GM18526 (cell line): ENCODE results near the gene FARS2.

Experiments
- POLR2A ChIP-seq: IDR thresholded peaks from 3 replicates; pipeline ENCODE4 v1.6.1; 2011; ENCODE audit not compliant: insufficient read length; ENCODE audit errors: extremely low read depth

The FARS2 gene

DNA sequence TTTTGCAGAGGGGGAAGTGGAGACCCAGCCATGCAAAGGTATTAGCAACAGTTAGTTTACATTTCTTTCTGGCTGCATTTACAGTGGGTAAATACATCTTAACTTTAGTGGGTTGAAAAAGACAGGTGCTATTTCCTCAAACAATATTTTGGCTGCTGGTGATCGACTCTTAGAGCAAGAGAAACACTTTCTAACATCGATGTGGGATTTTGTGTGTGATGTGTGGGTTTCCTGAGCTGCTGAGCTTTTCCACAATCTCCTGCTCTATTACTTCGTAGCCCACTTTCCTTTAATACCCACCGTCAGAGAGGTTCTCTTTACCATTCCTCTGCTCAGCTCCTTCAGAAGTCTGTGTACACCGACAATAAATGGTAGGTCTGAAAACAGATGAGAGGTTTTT lies 406.4 kb downstream of the FARS2 start:
- TF ChIP-seq POLR2A: no peak

DNA sequence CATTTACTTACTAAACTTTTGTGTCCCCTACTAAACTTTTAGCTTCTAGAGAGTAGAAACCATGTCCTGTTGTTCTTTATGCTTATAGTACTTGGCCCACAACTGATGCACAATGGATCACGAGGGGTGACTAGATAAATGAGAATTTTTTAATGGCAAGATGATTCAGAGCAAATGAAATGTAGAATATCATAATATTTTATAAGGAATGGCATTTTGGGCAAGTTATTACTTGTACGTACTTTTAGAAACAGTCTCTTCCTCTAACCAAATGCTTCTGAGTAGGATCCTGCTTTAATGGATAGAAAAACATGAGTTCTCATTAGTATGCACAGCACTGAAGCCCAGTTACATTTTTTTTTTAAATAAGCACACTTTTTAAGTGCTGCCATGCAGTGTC lies 409.1 kb downstream of the FARS2 start:
- no peak for TF ChIP-seq POLR2A

- TF ChIP-seq POLR2A: no peak
Observed at GRCh38 chr6:5670811-5671561, 409.7 kb downstream of the FARS2 start.

- TF ChIP-seq POLR2A: no peak
Observed at GRCh38 chr6:5671601-5672559, 410.6 kb downstream of the FARS2 start.

- TF ChIP-seq POLR2A: no peak
Observed at GRCh38 chr6:5672581-5673011, 411.3 kb downstream of the FARS2 start.

DNA sequence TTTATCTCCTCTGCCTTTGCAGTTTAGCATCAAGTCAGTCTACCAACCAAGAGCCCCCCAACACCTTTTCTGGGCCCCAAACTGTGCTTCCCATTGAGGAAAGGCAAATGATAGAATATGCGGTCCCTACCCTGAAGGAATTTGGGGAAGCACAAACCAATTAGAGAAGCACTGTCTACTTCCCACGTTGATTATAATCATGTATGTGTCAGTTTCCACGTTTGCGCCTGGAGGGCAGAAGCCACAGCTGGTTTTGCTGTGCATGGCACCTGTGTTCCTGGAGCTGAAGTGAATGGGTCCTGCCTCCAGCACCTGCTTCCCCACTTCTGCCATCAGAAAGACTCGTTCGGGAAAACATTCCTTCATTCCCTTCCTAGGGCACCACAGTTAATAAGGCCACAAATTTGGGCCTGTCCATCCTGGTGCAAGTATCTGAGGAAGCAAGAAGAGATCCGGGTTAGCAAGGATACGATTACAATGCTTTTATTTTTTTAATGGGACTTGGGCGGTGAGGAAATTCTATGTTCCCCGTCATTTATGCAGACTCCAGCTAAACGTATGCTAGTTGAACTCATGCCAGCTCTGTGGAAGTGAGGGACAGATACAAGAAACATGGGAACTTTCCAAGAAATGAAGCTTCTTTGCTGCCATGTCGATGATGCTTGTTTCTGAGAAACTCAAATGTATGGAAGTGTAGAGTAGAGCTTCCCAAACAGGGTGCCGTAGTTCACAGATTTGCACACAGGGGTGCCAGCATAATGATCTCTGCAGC lies 411.9 kb downstream of the FARS2 start:
- TF ChIP-seq POLR2A: no peak

DNA sequence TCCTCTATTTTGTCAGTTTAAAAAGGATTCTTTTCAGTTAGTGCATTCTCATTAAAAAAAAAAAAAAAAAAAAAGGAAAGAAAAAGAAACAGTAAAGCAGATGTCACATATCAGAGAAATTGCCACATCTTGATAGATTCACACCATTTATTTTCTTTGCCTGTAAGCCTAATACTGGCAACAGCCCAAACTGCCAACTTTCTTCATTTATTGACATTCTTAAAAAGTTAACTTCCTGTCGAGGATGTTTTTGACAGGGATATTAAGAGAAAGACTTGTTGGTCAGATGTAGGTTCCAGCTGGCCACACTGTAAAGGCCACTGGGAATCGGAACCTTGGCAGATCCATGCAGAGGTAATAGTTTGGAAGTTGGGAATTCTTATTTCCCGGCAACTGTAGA lies 412.8 kb downstream of the FARS2 start:
- no peak for TF ChIP-seq POLR2A

DNA sequence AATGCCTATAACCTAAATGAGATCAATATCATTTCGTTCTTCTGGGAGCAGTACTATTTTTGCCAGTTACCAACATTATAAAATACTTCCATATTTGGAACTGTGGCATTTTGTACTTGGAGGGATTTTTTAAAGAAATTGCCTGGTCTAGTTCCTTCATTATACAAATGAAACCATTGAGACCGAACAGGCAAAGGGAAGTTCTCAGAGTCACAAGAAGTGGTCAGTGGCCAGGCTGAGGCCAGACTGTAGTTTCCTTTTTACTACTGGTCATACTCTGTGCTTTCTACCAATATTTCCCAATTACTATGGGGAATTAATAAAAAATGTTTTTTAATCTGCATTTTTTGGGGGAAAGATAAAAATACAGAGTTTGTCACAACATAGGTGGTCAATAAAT lies 413.4 kb downstream of the FARS2 start:
- no peak for TF ChIP-seq POLR2A

- TF ChIP-seq POLR2A: no peak
Observed at GRCh38 chr6:5676701-5677100, 415.4 kb downstream of the FARS2 start.

GRCh38 chr6:5677219-5678000 lies 416.1 kb downstream of the FARS2 start:
- TF ChIP-seq POLR2A: no peak

DNA sequence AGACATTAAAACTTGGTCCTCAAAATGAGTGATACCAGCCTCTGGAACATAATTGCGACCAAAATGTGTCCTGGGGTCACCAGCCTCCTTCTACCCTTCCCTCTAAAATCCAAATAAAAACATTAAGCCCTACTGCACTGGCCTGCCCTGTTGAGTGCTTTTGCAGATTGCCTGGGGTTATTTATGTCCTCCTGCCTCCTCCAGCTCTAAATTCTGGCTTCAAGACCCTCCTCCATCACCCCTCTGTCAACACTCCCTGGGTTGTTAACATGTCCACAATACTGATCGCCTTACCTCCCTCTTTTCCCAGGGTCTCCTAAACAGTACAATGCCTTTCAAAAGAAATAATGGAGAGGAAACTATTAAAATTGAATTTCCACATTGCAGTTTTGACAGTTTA lies 418.0 kb downstream of the FARS2 start:
- TF ChIP-seq POLR2A: no peak

- TF ChIP-seq POLR2A: no peak
Observed at GRCh38 chr6:5679691-5680090, 418.4 kb downstream of the FARS2 start.

DNA sequence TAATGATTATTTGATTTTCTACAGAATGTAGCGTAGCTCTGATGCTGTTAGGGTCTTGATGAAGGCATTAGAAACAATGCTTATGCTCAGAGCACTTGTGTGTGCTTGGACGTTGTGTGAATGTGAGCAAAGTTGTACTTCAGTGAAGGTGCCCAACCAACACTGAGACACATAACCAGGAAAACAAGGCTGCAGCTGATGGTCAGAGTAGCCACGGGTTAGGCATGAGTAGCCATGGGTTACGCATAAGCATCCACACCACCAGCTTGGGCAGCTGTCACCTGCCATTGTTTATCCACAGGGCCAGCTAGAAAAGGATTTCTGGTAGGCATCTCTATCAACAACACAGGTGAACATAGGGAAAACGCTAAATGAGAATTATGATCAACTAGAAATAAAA lies 418.8 kb downstream of the FARS2 start:
- no peak for TF ChIP-seq POLR2A

GRCh38 chr6:5681480-5681879 lies 420.2 kb downstream of the FARS2 start:
- TF ChIP-seq POLR2A: no peak

GRCh38 chr6:5682530-5682929 lies 421.2 kb downstream of the FARS2 start:
- TF ChIP-seq POLR2A: no peak
